NCI-H2029 treated with DMSO at 0.1 percent for 48 hours (cell line): ENCODE measurements around the gene FEZF2.

Source experiments
- DNase-seq: peaks from one replicate; lab custom pipeline; 2025; lab: John Stamatoyannopoulos, UW

The FEZF2 gene

DNA sequence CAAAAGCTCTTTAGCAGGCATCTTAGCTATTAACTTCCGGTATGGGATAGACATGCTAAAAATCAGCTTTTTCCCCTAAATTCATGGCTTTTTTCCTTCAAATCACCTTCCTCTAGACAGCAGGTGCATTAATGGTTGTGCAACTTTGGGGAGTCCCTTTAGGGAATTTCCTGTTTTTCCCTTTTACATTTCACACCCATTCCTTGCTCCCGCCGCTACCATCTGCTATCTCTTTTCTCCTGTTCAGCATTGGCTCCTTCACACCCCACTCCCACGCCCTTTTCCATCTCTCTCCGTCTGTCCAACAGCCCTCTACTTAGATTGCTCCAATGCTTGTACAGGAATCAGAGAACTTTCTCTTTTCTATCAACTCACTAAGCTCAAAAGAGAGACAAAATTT, 43.4 kb downstream of the FEZF2 start:
- DNase-seq: no peak

DNA sequence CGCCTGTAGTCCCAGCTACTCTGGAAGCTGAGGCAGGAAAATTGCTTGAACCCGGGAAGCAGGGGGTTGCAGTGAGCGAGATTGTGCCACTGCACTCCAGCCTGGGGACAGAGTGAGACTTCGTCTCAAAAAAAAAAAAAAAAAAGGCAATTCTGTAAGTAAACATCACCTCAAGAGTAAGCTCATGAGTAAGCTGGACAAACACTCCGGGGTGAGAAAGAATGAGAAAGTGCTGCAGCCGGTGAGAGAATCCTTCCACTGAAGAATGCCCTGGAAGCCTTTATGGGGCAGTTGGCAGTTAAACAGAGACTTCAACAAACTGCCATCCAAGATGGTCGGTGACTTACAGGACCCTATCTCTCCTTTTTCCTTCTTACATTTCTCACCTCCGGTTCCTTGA, 47.5 kb downstream of the FEZF2 start:
- DNase-seq: no peak

DNA sequence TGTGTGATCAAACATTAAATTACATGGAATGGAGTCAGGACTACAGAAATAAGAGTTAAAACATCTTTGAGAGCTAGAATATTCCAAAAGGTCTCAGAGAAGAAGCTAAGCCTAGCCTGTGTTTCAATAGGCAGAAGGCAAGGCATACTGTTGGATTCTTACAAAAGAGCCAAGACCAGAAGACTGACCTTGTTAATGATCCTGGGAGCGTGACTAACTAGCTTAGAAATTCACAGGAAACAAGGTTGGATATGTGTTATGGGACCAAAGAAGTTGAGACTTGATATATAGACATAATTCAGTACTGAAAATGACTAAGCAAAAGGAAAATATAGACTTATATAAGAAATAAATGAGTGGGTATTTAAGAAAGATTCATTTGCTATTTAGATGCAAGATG, 50.1 kb downstream of the FEZF2 start:
- DNase-seq: no peak
